ENCODE data around the gene SAMMSON.

Gene SAMMSON

DNA sequence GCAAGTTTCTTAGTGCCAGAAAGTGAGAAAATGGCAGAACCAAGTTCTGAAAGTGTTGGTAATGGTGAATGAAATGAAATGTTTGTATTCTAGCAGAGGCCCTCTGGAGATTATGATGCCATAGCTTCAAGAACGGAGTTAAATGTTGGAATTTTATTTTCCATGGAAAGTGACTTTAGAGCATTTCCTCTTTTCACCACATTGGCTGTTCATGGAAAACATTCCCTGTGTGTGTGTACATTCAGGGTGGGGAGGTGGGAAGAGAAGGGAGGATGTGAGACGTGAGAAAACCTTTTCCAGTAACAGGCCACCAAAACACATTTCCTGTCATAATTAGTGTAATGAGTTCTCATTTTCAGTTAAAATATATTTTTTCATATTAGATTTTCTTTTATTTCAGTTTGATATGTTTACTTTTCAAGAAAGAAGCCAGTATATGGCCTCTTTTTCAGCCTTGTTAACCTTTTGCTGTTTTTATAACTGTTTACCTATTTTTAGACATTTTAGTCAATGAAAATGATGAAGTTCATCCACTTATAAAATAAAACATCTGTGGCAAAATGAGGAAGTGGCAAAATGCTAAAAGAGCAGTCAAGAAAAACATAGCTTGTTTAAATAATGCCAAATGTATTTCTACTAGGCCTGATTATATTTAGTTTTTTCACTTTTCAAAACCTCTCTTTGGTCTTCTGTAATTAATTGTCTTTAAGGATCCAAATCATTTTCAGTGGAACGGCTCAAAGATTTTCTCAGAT is 21.6 kb downstream of the SAMMSON start:
- no peak for DNase-seq

DNA sequence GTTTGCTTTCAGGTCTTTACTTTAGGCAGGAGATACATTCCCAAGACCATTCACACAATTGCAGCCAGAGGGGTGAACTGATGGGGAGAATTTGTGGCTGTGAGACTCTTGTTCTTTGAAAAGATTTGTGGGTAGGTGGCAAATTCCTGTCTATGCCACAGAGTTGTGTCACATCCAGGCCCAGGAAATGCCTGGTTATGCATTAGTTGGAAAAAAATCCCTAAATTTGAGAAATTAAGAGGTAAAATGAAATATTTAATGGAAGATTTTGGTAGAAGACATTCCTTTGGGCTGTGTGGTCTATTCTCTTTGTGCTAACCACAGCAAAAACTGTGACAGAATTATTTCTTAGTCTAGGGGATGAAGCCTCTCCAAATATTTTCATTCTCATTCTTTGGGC is 28.8 kb downstream of the SAMMSON start:
- DNase-seq, result no peak

DNA sequence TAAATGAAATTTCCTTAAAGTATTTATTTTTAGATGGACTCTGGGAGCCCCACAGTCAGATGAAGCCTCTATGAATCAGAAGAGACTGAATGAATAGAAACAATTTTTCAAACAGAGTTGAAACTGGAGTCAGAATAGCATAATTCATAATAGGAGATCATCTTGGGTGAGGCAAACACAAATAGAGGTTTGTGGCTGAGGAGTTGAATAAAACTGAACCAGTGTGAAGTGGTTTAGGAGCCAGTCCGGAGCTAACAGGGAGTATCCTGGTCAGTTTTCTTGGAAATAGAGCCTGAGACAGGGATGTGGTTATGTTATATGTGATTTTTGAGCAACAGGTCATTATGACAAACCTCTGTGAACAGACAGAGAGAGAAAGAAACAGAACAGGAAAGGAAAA is 39.2 kb downstream of the SAMMSON start:
- no peak for DNase-seq

DNA sequence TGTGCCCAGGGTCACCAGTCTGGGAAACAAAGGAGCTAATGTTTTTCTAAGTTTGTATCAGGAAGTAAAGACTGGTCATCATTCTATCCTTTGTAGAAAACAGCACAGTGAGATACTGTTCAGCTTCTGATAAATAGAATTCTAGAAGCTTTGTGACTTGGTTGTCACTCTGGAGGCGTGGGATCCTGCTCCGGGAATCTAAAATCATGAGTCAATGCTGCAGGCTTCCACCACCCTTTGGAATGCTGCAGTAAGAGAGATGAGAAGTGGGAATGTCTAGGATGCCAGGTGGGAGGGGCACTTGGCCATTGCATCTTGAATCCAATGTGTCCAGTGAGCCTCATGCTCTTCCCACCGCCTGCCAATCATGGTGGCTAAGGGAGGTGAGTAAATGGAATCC is 40.9 kb downstream of the SAMMSON start:
- DNase-seq, result no peak

DNA sequence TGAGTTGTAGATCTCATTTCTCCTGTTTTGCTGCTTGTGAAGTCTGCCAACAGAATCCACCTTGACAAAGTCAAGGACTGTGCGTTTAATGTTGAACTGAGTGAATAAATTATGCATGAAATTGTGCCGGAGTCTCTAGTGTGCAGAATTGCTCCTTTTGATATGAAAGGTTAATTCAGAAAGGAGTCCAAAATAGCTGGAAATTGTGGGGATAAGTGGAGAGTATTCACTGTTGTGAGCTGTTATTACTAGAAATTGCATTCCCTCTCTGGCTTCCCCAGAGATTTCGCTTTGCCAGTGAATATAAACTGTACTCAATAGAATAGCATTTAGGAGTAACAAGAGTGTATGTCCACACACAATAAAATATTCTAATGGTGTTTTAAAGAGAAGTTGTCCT is 43.1 kb downstream of the SAMMSON start:
- DNase-seq, result no peak

DNA sequence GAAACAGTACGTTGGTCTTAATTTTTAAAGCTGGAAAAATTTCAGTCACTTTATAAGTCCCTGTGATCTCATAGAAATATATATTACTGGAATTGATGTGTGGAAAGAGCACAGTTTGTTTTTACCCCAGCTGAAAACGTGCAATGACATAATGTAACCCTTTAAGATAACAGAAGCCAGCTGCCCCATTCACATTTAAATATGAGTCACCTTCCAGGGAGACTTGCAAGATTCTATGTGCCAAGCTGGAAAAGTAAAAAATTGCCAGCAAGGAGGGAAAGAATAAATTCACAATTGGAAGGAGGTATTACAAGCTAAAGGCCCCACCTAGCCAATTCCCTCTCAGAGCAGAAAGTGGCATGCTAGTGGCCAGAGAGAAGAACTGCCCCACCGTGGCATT is 50.2 kb downstream of the SAMMSON start:
- no peak for DNase-seq

DNA sequence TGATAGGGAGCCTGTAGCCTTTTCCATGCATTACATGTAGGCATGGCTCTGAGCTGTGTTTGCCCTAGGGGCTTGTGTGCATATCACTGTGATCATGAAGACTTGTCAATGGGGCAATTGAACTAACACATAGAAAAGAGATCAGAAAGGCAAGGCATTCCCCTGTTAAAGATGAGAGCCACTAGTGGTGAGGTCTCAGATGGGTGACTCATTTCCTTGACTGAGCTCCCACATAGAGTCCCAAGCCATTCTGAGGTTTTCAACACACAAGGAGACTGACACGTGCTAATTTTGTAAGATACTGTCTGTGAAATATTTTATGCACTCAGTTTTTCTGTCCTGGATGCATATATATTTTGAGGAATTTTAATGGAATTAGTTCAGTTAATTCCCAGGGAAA is 53.8 kb downstream of the SAMMSON start:
- DNase-seq, result no peak

DNA sequence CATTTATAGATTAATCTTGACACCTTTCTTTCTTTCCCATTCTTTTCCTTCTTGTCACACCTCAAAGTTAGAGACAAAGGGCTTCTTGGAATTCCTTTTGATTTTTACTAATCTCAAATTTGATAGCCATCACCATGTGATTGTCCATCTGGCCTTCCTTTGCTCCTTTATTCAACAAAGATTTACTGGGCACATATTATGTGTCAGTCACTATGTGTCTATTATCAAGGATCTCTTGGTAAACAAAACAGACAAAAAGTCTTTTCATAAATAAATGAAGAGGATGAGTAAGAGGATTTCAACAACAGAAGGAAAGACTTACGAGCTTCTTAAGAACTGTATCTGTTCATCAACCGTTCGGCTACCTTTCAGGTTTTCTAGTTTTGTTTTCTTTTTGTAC is 56.5 kb downstream of the SAMMSON start:
- DNase-seq, result no peak

DNA sequence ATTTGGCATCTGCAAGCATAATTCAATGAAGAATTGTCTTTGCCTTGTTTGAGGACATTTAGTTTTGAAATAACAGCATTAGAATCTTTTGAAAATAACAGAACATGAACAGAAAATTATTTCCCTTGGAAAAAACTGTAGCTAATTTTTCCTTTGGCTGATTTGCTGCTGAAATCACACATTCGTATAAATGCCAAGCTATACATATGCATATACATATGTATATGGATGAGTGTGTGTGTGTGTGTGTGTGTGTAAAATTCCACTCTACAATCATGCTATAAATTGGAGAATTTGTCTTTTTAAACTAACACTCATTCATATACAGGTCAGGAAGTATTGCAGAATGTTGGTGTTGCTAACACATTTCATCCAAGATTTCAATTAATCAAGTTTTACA is 57.9 kb downstream of the SAMMSON start:
- DNase-seq, result no peak

DNA sequence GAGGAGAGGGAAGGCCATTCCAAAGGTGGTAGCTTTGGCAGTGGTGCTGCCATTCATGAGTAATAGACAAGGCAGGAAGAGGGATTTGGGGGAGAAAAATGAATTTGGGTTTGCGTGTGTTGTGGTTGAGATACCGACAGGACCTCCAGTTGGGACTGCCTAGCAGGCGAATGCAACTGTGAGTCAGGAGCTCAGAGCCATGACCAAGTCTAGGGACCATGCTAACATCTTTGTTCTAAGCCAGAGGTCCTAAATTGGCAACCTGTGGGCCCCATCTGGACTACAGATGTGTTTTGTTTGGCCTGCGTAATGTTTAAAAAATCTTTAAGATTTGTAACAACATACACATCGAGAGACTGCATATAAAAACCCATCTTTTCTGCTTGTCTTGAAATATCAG is 61.6 kb downstream of the SAMMSON start:
- DNase-seq, result no peak

DNA sequence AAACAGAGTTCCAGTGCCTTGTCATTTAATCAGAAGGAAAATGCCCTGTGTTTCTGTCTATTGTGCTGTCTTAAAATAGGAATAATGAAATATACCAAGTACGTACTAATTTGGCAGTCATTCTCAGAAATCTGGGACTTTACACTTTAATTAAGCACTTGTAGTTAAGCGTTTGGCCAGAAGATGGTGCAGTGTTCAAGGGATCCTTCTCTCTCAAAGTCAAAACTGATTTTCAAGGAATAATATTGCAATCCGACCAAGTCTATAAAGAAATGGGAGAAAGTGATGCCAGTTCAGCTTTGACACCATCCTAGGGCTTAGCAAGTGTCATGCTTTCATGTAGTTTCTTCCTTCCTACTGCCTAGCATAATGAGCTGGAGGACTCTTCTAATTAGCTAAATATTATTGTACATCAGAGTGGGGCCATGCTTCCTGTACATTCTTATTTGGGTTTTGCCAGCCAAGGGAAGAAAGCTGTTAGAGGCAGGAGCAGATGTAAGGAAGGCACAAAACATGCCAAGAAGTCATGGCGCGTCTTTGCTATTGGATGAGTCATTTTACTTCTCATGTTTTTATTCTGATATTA is 64.8 kb downstream of the SAMMSON start:
- no peak for DNase-seq

DNA sequence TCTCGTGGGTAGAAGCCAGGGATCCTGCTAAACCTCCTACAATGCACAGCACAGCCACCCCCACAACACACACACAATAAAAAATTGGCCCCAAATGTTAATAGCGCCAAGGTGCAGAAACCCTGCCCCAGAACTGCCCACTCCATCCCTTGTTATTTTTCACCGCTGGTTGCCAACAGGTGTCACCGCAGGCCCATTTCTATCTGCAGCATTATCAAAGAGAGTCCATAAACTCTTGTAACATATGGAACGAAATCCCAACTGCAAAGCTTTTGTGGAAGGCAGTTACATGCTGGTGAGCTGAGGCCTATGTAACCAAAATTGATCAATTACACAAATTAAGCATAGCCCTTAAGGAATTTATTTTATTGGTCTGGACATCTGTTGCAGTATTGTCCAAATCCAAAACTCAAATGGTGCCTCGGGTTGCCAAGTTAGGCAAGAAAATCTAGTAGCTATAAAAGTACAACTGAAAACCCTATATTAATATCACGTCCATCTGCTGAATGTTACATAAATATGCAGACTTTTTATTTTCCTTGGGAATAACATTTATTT is 66.2 kb downstream of the SAMMSON start:
- DNase-seq, result no peak

DNA sequence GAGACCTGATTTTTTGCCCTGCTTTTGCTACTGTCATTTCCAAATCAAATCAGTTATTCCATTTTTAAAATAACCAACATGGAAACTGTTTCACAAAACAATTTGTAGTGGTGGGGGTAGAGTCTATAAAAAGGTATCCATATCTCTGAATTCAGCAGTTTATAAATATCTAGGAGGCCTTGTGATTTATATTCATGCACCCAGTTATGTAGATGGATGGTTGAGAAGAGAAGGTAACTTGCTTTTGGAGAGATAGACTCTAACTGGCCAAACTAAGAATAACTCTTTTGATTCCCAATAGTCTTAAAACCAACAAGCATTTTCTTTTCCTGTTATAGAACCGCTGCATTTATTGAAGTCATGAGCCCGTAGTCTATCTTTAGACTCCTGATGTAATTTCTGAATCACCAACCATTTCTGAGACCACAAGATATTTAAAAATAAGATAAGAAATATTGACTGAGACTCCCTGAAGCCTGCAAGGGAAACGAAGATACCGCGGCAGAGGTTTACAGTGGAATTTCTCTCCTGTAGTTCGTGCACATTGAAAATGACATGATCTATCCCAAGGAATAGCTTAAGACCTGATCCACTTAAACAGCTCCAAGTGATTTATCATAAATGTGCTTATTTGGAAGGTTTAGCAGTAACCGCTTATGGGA is 68.5 kb downstream of the SAMMSON start:
- DNase-seq, result no peak

DNA sequence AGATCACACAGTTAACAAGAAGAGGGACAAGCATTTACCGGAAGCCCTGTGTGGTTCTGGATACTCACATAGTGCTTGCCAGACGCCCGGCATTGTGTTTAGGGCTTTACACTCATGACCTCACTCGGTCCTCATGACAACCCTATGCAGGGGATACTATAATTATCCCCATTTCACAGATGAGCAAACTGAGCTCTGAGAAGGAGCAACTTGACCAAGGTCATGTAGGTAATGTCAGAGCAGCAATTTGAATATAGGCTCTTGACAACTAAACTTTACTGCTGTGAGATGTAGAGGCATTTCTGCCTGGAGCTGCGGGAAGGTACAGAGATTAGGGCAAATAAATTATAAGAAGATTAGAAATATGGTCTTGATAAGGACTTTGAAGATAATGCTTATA is 70.0 kb downstream of the SAMMSON start:
- no peak for DNase-seq

DNA sequence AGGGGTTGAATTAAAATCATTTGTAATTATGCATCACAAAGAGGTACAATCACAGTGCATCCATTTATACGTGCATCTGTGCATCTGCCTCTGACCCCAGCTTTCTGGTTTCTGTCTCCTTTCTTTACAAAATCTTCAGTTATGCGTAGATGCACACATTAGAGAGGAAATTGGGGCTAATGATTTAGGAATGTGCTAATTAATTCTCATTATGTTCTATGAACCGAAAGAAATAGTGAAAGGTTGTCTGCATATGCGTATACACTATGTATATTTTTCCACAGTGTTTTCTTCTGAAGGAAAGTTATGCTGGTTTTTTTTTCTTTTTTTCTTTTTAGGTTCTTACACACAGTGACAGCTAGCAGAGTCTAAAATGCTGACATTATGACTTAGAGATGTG is 71.6 kb downstream of the SAMMSON start:
- no peak for DNase-seq

DNA sequence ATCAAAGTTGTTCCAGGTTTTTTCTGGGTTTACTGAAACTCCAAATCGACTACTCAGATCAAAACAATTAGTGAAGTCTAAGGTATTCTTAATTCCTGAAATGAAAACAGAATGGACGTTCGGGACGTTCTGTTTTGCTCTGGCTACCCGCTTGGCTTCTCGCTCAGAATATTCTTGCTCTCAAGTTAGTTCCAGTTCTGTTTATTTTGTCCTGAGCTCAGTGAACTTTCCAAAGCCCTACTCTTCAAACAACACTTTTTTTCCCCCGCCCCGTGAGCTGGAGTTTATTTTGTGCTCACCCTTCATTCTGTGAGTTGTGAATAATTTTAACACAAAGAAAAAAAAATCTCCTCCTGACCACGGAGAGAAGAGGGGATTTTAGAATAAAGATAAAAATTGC is 72.6 kb downstream of the SAMMSON start:
- DNase-seq, result no peak

DNA sequence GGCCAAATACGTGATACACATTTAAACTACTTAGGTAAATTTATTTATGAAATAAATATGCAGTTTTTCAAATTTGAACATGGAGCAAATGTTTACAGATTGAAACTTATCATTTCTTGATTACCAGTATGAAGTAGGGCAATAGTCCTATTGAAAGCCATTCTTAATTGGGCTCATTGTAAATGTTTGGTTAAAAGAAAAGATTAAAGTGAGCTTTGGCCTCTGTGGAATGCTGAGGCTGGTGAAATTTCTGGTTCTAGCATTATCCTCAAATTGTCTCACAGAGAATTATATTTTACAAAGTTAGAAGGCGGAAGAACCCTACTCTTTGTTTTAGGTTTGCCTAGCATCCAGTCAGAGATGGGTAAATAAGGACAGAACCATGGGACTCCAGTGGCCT is 73.2 kb downstream of the SAMMSON start:
- DNase-seq, result no peak

DNA sequence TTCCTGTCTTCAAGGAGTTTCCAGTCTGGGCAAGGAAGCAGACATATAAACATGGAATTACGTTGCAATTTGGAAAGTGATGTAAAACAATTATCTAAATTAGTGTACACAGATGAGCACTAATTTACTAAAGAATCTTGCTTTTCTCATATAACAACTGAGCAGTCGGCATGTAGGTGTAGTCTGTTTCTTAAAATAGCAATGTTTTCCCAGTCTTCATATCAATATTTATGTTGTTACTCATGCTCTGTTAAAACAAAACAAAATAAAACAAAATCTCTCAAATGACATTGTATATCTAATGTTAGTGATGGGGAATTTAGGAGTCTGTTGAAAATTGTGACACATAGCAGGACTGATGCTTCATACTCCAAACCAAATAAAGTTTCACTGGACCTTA is 75.6 kb downstream of the SAMMSON start:
- DNase-seq, result no peak

DNA sequence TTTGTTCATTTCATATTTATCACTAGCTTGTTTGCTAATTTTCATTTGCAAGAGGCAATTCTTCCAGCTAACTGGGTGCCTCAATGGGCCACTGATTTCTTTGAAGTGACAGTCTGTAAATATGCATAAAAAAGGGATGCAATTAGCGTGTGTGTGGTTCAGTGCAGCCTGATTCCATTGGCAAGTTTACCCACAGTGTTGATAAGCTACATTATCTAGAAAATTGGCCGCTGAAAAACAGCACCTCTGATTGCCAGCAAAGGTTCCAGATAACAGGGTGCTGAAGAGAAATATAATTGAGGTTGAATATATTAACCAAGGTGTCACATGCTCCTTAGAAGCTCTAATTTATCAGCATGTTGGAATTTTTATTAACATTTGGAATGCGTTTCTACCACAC is 76.9 kb downstream of the SAMMSON start:
- no peak for DNase-seq

DNA sequence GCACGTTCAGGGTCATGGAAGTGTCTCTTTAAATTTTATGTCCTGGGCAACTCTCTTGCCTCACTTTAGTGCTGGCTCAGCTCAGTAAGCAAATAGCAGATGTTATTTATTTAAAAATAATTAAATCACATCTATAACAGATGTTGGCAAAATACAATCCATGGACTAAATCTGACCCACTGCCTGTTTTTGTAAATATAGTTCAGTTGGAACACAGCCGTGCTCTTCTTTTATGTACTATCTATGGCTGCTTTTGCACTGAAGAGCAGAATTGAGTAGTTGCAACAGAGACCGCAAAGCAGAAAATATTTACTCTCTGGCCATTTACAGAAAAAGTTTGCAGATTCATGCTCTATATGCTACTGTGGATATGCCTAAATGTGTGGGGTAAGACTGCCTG is 79.2 kb downstream of the SAMMSON start:
- no peak for DNase-seq

DNA sequence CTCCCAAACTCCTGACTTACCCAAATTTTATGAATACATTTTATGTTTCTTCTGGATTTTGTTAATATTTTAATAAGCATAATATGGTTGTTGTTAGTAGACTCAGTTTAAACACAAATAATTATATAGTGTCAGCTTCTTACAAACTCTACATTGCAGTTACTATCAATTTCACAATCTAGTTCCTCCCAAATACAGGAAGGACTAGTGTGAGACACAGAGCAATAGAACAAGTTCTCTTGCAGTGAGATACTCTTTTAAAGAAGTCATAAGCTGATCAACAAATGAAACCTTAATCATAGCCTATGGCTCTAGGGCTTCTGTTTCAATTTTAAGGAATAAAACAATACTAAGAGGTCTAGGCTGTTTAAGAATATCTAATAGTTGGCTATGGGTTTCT is 86.1 kb downstream of the SAMMSON start:
- DNase-seq, result no peak

DNA sequence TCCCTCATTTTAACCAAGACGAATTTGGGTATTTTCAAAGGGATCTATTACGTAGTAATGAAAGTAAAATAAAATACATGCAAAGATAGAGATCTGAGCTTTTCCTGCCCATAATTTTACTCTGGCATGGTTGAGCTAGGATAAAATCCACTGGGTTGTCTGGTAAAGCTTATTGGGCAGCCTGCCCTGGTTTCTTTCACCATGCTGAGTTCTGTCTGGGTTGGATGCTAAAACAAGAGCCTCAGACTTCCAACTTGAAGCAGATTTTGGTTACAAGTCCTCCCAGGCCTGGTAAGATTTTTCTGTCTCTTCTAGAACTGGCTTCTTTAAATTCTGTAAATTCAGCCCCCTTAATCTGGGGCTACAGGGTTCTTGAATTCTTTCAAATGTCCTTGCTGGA is 86.8 kb downstream of the SAMMSON start:
- DNase-seq, result no peak

DNA sequence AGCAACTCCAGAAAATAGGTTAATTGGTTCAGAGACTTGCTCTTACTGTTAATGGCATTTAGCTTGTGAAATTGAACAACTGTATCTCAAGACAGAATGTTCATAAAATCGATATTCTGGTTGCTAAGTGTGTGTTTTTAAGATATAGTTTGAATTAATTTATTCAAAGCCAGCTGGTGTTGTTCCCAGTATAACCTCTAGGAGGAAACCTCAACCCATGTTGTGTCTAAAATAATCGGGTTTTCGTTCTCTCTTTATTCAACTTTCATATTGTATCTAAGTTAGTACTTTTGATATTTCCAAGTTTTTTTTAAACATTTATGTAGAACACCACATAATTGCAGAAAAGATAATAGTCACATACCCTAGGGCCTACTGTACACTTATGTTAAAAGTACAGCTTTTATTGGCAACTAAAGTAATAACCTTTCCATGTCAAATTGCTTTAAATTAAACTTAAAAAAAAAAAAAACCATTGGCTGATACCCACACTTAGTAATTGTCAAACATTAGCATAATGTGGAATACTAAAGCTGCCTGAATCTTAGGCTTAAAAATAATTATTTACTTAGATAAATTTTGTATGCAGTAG is 90.9 kb downstream of the SAMMSON start:
- DNase-seq, result no peak

DNA sequence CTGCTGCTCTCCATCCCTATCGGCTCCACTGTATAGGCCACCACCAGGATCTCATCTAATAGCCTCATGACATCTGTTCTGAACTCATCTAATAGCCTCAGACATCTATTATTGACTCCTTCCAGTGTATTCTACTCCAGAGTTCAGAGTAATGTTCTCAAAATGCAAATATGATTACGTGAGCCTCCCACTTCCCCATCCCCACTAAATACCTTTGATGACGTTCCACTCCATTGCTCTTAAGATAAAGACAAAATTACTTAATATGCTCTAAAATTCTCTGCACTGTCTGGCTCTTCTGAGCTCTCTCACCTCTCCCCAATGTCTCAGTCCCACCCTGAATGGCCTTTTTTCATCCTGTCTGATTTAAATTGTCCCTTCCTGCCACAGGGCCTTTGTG is 94.7 kb downstream of the SAMMSON start:
- no peak for DNase-seq

Measured in NCI-H1417 treated with DMSO at 0.1 percent for 48 hours (cell line).